ENCODE data around the gene PHLDB1. TPM values are rescaled to one million over a fixed set of nuclear protein-coding genes. Genes with fewer than 3 reads are reported as not detected.
A peak's percentile ranks its signal among the peaks of the same experiment; 100 is the strongest.
"Not testable (repeated sequence)": the region's sequence is repeated elsewhere in the genome, so short reads cannot be mapped to it uniquely, and the experiment has no call there.

Gene PHLDB1
- total and polyA plus RNA-seq, 4 donors, result 27.3 to 90.5 (median 76.1) TPM

DNA sequence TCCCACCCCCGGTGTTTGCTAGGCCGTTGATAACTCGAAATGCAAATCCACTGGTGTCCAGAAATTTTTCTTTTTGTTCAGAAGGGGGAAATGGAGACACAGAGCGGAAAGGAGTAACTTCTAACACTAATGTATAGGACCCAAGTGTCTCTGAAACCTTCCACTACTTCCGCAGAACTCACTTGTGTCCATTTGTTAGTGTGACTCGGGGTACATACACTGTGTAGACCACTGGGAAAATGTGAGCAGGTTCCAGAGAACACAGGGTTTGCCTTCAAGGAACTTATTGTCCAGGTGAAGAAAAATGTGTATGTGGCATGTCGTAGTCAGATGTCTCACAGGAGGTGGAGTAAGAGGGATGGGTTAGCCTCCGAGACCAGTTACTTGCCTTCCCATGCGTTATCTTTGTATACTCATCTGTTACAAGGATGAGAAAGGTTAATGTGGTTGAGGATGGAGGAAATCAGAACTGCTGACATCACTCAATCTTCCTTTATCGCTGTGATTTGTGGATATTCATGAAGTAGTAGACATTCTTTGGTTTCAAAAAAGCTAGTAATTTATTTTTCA lies 34.3 kb upstream of the PHLDB1 start:
- TF ChIP-seq, protein P1, sequence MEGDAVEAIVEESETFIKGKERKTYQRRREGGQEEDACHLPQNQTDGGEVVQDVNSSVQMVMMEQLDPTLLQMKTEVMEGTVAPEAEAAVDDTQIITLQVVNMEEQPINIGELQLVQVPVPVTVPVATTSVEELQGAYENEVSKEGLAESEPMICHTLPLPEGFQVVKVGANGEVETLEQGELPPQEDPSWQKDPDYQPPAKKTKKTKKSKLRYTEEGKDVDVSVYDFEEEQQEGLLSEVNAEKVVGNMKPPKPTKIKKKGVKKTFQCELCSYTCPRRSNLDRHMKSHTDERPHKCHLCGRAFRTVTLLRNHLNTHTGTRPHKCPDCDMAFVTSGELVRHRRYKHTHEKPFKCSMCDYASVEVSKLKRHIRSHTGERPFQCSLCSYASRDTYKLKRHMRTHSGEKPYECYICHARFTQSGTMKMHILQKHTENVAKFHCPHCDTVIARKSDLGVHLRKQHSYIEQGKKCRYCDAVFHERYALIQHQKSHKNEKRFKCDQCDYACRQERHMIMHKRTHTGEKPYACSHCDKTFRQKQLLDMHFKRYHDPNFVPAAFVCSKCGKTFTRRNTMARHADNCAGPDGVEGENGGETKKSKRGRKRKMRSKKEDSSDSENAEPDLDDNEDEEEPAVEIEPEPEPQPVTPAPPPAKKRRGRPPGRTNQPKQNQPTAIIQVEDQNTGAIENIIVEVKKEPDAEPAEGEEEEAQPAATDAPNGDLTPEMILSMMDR (IDR thresholded peaks at IDR 0.05; ENCODE audit: control extremely low read depth, extremely low read depth), result no peak
- Histone ChIP-seq H3K9ac (ENCODE audit: insufficient read depth in 1 of 2, low read length in 2 of 2) (peak overlapping the region; percentile 85 to 90), H3K27me3 (ENCODE audit: control insufficient read depth in 3 of 3, insufficient read depth in 3 of 3, low read length in 2 of 3) (no peaks in the 10 kb centered on the region), H3K9me3 (ENCODE audit: control insufficient read depth in 4 of 4, insufficient read depth in 3 of 4, low read length in 3 of 4) (no peaks in the 10 kb centered on the region), H3K27ac (ENCODE audit: low read depth in 1 of 2, low read length in 1 of 2) (peak overlapping the region; percentile 93 to 100), H3K4me1 (ENCODE audit: control insufficient read depth in 5 of 5, insufficient read depth in 5 of 5, low read length in 5 of 5) (peaks cover 4 to 29% (median 8%) of the 10 kb centered on the region in 5 donors), H3K36me3 (ENCODE audit: control insufficient read depth in 4 of 4, insufficient read depth in 4 of 4, low read length in 4 of 4) (peaks cover 0 to 9% (median 3%) of the 10 kb centered on the region in 4 donors), H3K4me3 (peak overlapping the region; percentile 100)
- DNase-seq (peak in 2 of 3 donors; percentile 51 to 57), ATAC-seq (ENCODE audit: insufficient read depth, low FRiP score) (no peak)
- 3 to 5% methylated on average over 10 of the region's 10 CpGs for WGBS, 2 donors

DNA sequence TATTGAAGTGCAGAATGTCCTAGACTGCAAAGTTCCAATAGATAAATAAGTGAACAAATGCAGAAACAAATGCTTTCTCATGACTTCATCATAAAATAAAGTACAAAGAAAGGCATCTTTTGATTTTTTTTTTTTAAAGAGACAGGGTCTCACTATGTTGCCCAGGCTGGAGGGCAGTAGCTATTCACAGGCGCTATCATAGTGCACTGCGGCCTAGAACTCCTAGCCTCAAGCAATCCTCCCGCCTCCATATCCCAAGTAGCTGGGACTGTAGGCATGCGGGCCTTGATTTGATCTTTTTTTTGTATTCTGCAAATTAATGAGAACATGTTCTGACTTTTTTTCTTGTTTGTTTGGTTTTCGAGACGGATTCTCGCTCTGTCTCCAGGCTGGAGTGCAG lies 32.8 kb upstream of the PHLDB1 start:
- 91 to 97% methylated on average over 7 of the region's 7 CpGs for WGBS, 2 donors
- no peak for ATAC-seq (ENCODE audit: insufficient read depth, low FRiP score)
- Histone ChIP-seq H3K4me1 (ENCODE audit: control insufficient read depth in 5 of 5, insufficient read depth in 5 of 5, low read length in 5 of 5) (peaks cover 4 to 29% (median 8%) of the 10 kb centered on the region in 5 donors), H3K9ac (ENCODE audit: insufficient read depth in 1 of 2, low read length in 2 of 2) (no peak overlapping the region), H3K4me3 (no peak overlapping the region), H3K36me3 (ENCODE audit: control insufficient read depth in 4 of 4, insufficient read depth in 4 of 4, low read length in 4 of 4) (peaks cover 0 to 9% (median 3%) of the 10 kb centered on the region in 4 donors), H3K27ac (ENCODE audit: low read depth in 1 of 2, low read length in 1 of 2) (no peak overlapping the region), H3K9me3 (ENCODE audit: control insufficient read depth in 4 of 4, insufficient read depth in 3 of 4, low read length in 3 of 4) (no peaks in the 10 kb centered on the region), H3K27me3 (ENCODE audit: control insufficient read depth in 3 of 3, insufficient read depth in 3 of 3, low read length in 2 of 3) (no peaks in the 10 kb centered on the region)
- DNase-seq, result no peak
- TF ChIP-seq, protein P1 (IDR thresholded peaks at IDR 0.05; ENCODE audit: control extremely low read depth, extremely low read depth), result no peak

DNA sequence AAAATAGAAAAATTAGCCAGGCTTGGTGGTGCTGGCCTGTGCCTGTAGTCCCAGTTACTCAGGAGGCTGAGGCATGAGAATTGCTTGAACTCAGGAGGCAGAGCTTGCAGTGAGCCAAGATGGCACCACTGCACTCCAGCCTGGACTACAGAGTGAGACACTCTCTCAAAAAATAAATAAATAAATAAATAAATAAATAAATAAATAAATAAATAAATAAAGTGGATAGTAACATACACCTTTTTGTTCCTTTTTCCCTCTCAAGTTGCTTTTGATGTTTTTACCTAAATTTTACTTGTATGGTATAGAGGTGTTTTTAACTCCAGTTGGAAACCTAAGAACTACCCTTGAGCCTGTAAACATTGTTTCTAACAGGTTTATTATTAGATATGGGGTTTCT lies 29.4 kb upstream of the PHLDB1 start:
- DNase-seq; H3K27ac ChIP-seq (ENCODE audit: low read depth in 1 of 2, low read length in 1 of 2); ATAC-seq (ENCODE audit: insufficient read depth, low FRiP score); H3K4me3 ChIP-seq; H3K9me3 ChIP-seq (ENCODE audit: control insufficient read depth in 4 of 4, insufficient read depth in 3 of 4, low read length in 3 of 4); H3K36me3 ChIP-seq (ENCODE audit: control insufficient read depth in 4 of 4, insufficient read depth in 4 of 4, low read length in 4 of 4); H3K27me3 ChIP-seq (ENCODE audit: control insufficient read depth in 3 of 3, insufficient read depth in 3 of 3, low read length in 2 of 3); H3K9ac ChIP-seq (ENCODE audit: insufficient read depth in 1 of 2, low read length in 2 of 2): not testable (repeated sequence)
- H3K4me1 ChIP-seq (ENCODE audit: control insufficient read depth in 5 of 5, insufficient read depth in 5 of 5, low read length in 5 of 5), result peaks cover 4 to 25% (median 8%) of the 10 kb centered on the region in 5 donors

DNA sequence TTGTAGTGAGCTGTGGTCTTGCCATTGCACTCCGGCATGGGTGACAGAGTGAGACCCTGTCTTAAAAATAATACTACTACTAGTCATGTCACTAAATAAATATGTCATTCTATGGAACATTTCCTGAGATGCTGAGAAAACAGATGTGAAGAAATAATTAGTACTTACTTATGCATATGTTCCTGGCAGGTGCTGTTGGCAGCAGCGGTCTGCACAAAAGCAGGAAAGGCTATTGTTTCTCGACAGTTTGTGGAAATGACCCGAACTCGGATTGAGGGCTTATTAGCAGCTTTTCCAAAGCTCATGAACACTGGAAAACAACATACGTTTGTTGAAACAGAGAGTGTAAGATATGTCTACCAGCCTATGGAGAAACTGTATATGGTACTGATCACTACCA lies 26.4 kb upstream of the PHLDB1 start:
- peak in 1 of 3 donors; percentile 12 for DNase-seq
- no peak overlapping the region for H3K9ac ChIP-seq (ENCODE audit: insufficient read depth in 1 of 2, low read length in 2 of 2)
- no peak for ATAC-seq (ENCODE audit: insufficient read depth, low FRiP score)
- no peaks in the 10 kb centered on the region for H3K9me3 ChIP-seq (ENCODE audit: control insufficient read depth in 4 of 4, insufficient read depth in 3 of 4, low read length in 3 of 4)
- no peak overlapping the region for H3K27ac ChIP-seq (ENCODE audit: low read depth in 1 of 2, low read length in 1 of 2)
- 67 to 85% methylated on average over 6 of the region's 6 CpGs for WGBS, 2 donors
- peaks cover 0 to 7% (median 0%) of the 10 kb centered on the region in 5 donors for H3K4me1 ChIP-seq (ENCODE audit: control insufficient read depth in 5 of 5, insufficient read depth in 5 of 5, low read length in 5 of 5)
- TF ChIP-seq, protein P1 (IDR thresholded peaks at IDR 0.05; ENCODE audit: control extremely low read depth, extremely low read depth), result no peak
- peaks cover 15 to 33% (median 25%) of the 10 kb centered on the region in 4 donors for H3K36me3 ChIP-seq (ENCODE audit: control insufficient read depth in 4 of 4, insufficient read depth in 4 of 4, low read length in 4 of 4)
- H3K27me3 ChIP-seq (ENCODE audit: control insufficient read depth in 3 of 3, insufficient read depth in 3 of 3, low read length in 2 of 3), result no peaks in the 10 kb centered on the region
- H3K4me3 ChIP-seq, result no peak overlapping the region
